Gastrocnemius medialis (tissue), 4 donors: ENCODE measurements around the gene NUDT4. TPM values are rescaled to one million over a fixed set of nuclear protein-coding genes. Genes with fewer than 3 reads are reported as not detected.

Experiments
- ATAC-seq, 2 donors: fragments of 150-250 bp; one replicate each; pipeline ENCODE4 v1.9.1; 2016
- DNase-seq, 2 donors: peaks; one replicate each; pipeline ENCODE4 v3.0.0-alpha.2; 2019
- H3K27ac ChIP-seq, 4 donors: fragments of 200-600 bp; sonication (generic); 1 replicate in 1 of 4; 2 replicates in 3 of 4; pipeline ENCODE4 v1.5.1; 2016 to 2018; ENCODE audit warnings: mild to moderate bottlenecking in 2 of 4, moderate library complexity in 1 of 4
- H3K27me3 ChIP-seq, 3 donors: fragments of 200-600 bp; sonication (generic) in 2 of 3; 1 replicate in 1 of 3; 2 replicates in 2 of 3; pipeline versions ENCODE4 v1.5.1 to v1.6.0; 2016 to 2019; ENCODE audit warnings: mild to moderate bottlenecking in 1 of 3, moderate library complexity in 1 of 3
- H3K36me3 ChIP-seq, 2 donors: fragments of 200-600 bp; sonication (generic) in 1 of 2; one replicate each; pipeline ENCODE4 v1.5.1; 2017 to 2018
- H3K4me1 ChIP-seq, 2 donors: fragments of 200-600 bp; sonication (generic) in 1 of 2; one replicate each; pipeline ENCODE4 v1.5.1; 2016 to 2017; ENCODE audit warnings: mild to moderate bottlenecking in 2 of 2
- H3K4me3 ChIP-seq, 4 donors: fragments of 200-600 bp; sonication (generic) in 3 of 4; 1 replicate in 1 of 4; 2 replicates in 3 of 4; pipeline ENCODE4 v1.5.1; 2016 to 2019; ENCODE audit warnings: mild to moderate bottlenecking in 2 of 4
- H3K9me3 ChIP-seq, 3 donors: fragments of 200-600 bp; sonication (generic) in 2 of 3; 1 replicate in 1 of 3; 2 replicates in 2 of 3; pipeline ENCODE4 v1.5.1; 2016 to 2019
- CTCF ChIP-seq, 5 experiments: fragments of 450-650 bp in 3 of 5; fragments of 200-600 bp in 2 of 5; sonication (generic) in 2 of 5; IDR thresholded peaks in 4 of 5; conservative IDR thresholded peaks in 1 of 5; 1 replicate in 4 of 5; 2 replicates in 1 of 5; pipeline ENCODE4 v1.5.1; 2016 to 2019; ENCODE audit warnings: antibody characterized with exemption in 5 of 5, mild to moderate bottlenecking in 3 of 5, moderate library complexity in 3 of 5
- POLR2A ChIP-seq, 2 donors: fragments of 450-650 bp; IDR thresholded peaks; one replicate each; pipeline ENCODE4 v1.6.1; 2017; ENCODE audit warnings: antibody characterized with exemption in 2 of 2, mild to moderate bottlenecking in 2 of 2, moderate library complexity in 2 of 2
- in situ Hi-C, 4 donors: fragments of 200-750 bp; cut with MboI; loops; one replicate each; pipeline versions ENCODE4 v1.15.0 to v1.8.0; 2017; ENCODE audit warnings: low sequenced_read_pairs in 4 of 4
- intact Hi-C: fragments of 100-400 bp; cut with DNase I; formaldehyde crosslinking; loops from one replicate; pipeline ENCODE4 v1.15.1; 2023; ENCODE audit warnings: low total_unique reads
- total RNA-seq, 4 donors: library from RNA; depleted of rRNA; stranded (reverse); fragments of >200 nt; gene quantifications; one replicate each; pipeline versions ENCODE4 v1.1.0 to v1.2.3, GENCODE V29; 2016

The NUDT4 gene
- total RNA-seq, 4 donors from 2014 or later = 26.8 to 299 (median 51.1) TPM

- intact Hi-C loops = no loop called here
- no peak for DNase-seq
- no peak for ATAC-seq
These were observed 41.4 kb upstream of the NUDT4 start for GRCh38 chr12:93336291-93336741.

GRCh38 chr12:93338598-93338997 lies 39.1 kb upstream of the NUDT4 start:
- in situ Hi-C loops (no loop called here), intact Hi-C loops (no loop called here)
- Histone ChIP-seq H3K4me1 (peaks cover 0 to 11% of the 10 kb centered on the region in 2 donors), H3K27me3 (no peaks in the 10 kb centered on the region), H3K9me3 (no peaks in the 10 kb centered on the region), H3K36me3 (no peaks in the 10 kb centered on the region), H3K27ac (no peak overlapping the region), H3K4me3 (no peak overlapping the region)
- no peak for ATAC-seq
- DNase-seq = no peak
- TF ChIP-seq POLR2A (IDR thresholded peaks at IDR 0.05) (no peak), CTCF (IDR thresholded peaks at IDR 0.05 in 4 of 5, conservative IDR thresholded peaks at IDR 0.05 in 1 of 5) (no peak)

More at GRCh38 chr12:93336291-93336741, 41.4 kb upstream of the NUDT4 start:
- H3K4me3 ChIP-seq = no peak overlapping the region
- TF ChIP-seq POLR2A (IDR thresholded peaks at IDR 0.05) = no peak
- no peak for TF ChIP-seq CTCF (IDR thresholded peaks at IDR 0.05 in 4 of 5, conservative IDR thresholded peaks at IDR 0.05 in 1 of 5)
- no peak overlapping the region for H3K27ac ChIP-seq
- H3K36me3 ChIP-seq = no peaks in the 10 kb centered on the region
- H3K27me3 ChIP-seq = no peaks in the 10 kb centered on the region
- H3K4me1 ChIP-seq = peaks cover 0 to 11% of the 10 kb centered on the region in 2 donors
- in situ Hi-C loops = no loop called here
- no peaks in the 10 kb centered on the region for H3K9me3 ChIP-seq

- no peak for DNase-seq
- H3K27ac ChIP-seq = no peak overlapping the region
- H3K4me3 ChIP-seq = no peak overlapping the region
- H3K27me3 ChIP-seq = no peaks in the 10 kb centered on the region
- intact Hi-C loops = no loop called here
- peaks cover 0 to 11% of the 10 kb centered on the region in 2 donors for H3K4me1 ChIP-seq
- ATAC-seq = no peak
- in situ Hi-C loops = no loop called here
- H3K36me3 ChIP-seq = no peaks in the 10 kb centered on the region
- no peaks in the 10 kb centered on the region for H3K9me3 ChIP-seq
- TF ChIP-seq CTCF (IDR thresholded peaks at IDR 0.05 in 4 of 5, conservative IDR thresholded peaks at IDR 0.05 in 1 of 5) (no peak), POLR2A (IDR thresholded peaks at IDR 0.05) (no peak)
These were observed 38.0 kb upstream of the NUDT4 start for GRCh38 chr12:93339695-93340094.

GRCh38 chr12:93341409-93342049 lies 36.2 kb upstream of the NUDT4 start:
- no peak for TF ChIP-seq CTCF (IDR thresholded peaks at IDR 0.05 in 4 of 5, conservative IDR thresholded peaks at IDR 0.05 in 1 of 5)
- no peak for TF ChIP-seq POLR2A (IDR thresholded peaks at IDR 0.05)
- in situ Hi-C loops (no loop called here), intact Hi-C loops (no loop called here)
- H3K27me3 ChIP-seq = no peaks in the 10 kb centered on the region
- no peak for DNase-seq
- H3K4me1 ChIP-seq = no peaks in the 10 kb centered on the region
- no peaks in the 10 kb centered on the region for H3K9me3 ChIP-seq
- H3K36me3 ChIP-seq = no peaks in the 10 kb centered on the region
- no peak for ATAC-seq
- H3K4me3 ChIP-seq = no peak overlapping the region
- no peak overlapping the region for H3K27ac ChIP-seq
